ENCODE measurements around the gene FBXO28.

The FBXO28 gene

GRCh38 chr1:224095867-224096266, 18.0 kb upstream of the FBXO28 start:
- no peak for DNase-seq (ENCODE audit: low read depth)

GRCh38 chr1:224096773-224097172, 17.1 kb upstream of the FBXO28 start:
- DNase-seq (ENCODE audit: low read depth): no peak

GRCh38 chr1:224098007-224098406, 15.9 kb upstream of the FBXO28 start:
- DNase-seq (ENCODE audit: low read depth): no peak

GRCh38 chr1:224106568-224107281, 7.2 kb upstream of the FBXO28 start:
- DNase-seq (ENCODE audit: low read depth): no peak

GRCh38 chr1:224107282-224107625, 6.7 kb upstream of the FBXO28 start:
- DNase-seq (ENCODE audit: low read depth): no peak

GRCh38 chr1:224108991-224109390, 4.9 kb upstream of the FBXO28 start:
- no peak for DNase-seq (ENCODE audit: low read depth)

- no peak for DNase-seq (ENCODE audit: low read depth)
Measured at GRCh38 chr1:224109981-224110380, 3.9 kb upstream of the FBXO28 start.

GRCh38 chr1:224113005-224113404, 906 bp upstream of the FBXO28 start:
- no peak for DNase-seq (ENCODE audit: low read depth)

GRCh38 chr1:224113545-224113917, 380 bp upstream of the FBXO28 start:
- DNase-seq (ENCODE audit: low read depth): no peak

- DNase-seq (ENCODE audit: low read depth): no peak
Measured at GRCh38 chr1:224114787-224115175, 870 bp downstream of the FBXO28 start.

- DNase-seq (ENCODE audit: low read depth): no peak
Measured at GRCh38 chr1:224116131-224116530, 2.2 kb downstream of the FBXO28 start.

GRCh38 chr1:224118688-224119087, 4.8 kb downstream of the FBXO28 start:
- DNase-seq (ENCODE audit: low read depth): no peak

- DNase-seq (ENCODE audit: low read depth): no peak
Measured at GRCh38 chr1:224123136-224123535, 9.2 kb downstream of the FBXO28 start.

- no peak for DNase-seq (ENCODE audit: low read depth)
Measured at GRCh38 chr1:224124220-224124619, 10.3 kb downstream of the FBXO28 start.

- no peak for DNase-seq (ENCODE audit: low read depth)
Measured at GRCh38 chr1:224127925-224128819, 14.3 kb downstream of the FBXO28 start.

GRCh38 chr1:224131253-224131652, 17.3 kb downstream of the FBXO28 start:
- DNase-seq (ENCODE audit: low read depth): no peak

GRCh38 chr1:224132901-224133300, 19.0 kb downstream of the FBXO28 start:
- DNase-seq (ENCODE audit: low read depth): no peak

GRCh38 chr1:224133741-224134299, 19.9 kb downstream of the FBXO28 start:
- DNase-seq (ENCODE audit: low read depth): no peak

- no peak for DNase-seq (ENCODE audit: low read depth)
Measured at GRCh38 chr1:224137518-224137917, 23.6 kb downstream of the FBXO28 start.

- DNase-seq (ENCODE audit: low read depth): no peak
Measured at GRCh38 chr1:224138198-224138597, 24.3 kb downstream of the FBXO28 start.

GRCh38 chr1:224141693-224142092, 27.8 kb downstream of the FBXO28 start:
- DNase-seq (ENCODE audit: low read depth): no peak

GRCh38 chr1:224149709-224150108, 35.8 kb downstream of the FBXO28 start:
- DNase-seq (ENCODE audit: low read depth): no peak

GRCh38 chr1:224151117-224151516, 37.2 kb downstream of the FBXO28 start:
- no peak for DNase-seq (ENCODE audit: low read depth)
